Measurements from ENCODE around the gene ARHGEF4.
"Not testable (repeated sequence)": the region's sequence is repeated elsewhere in the genome, so short reads cannot be mapped to it uniquely, and the experiment has no call there.

ARHGEF4 gene

GRCh38 chr2:131055169-131056065, 218.7 kb downstream of the ARHGEF4 start:
- no peak for DNase-seq (ENCODE audit: low read depth)

GRCh38 chr2:131056204-131056931, 219.7 kb downstream of the ARHGEF4 start:
- DNase-seq (ENCODE audit: low read depth), result no peak

GRCh38 chr2:131056932-131057287, 220.2 kb downstream of the ARHGEF4 start:
- DNase-seq (ENCODE audit: low read depth), result no peak

GRCh38 chr2:131058214-131058843, 221.6 kb downstream of the ARHGEF4 start:
- DNase-seq (ENCODE audit: low read depth), result no peak

- DNase-seq (ENCODE audit: low read depth), result no peak
Observed at GRCh38 chr2:131058920-131059319, 222.2 kb downstream of the ARHGEF4 start.

- DNase-seq (ENCODE audit: low read depth), result no peak
Observed at GRCh38 chr2:131063501-131064283, 227.0 kb downstream of the ARHGEF4 start.

- no peak for DNase-seq (ENCODE audit: low read depth)
Observed at GRCh38 chr2:131064589-131065512, 228.1 kb downstream of the ARHGEF4 start.

GRCh38 chr2:131067465-131068125, 230.9 kb downstream of the ARHGEF4 start:
- no peak for DNase-seq (ENCODE audit: low read depth)

GRCh38 chr2:131068172-131068571, 231.5 kb downstream of the ARHGEF4 start:
- DNase-seq (ENCODE audit: low read depth), result not testable (repeated sequence)

- DNase-seq (ENCODE audit: low read depth), result not testable (repeated sequence)
Observed at GRCh38 chr2:131075578-131075977, 238.9 kb downstream of the ARHGEF4 start.

GRCh38 chr2:131076707-131077106, 240.0 kb downstream of the ARHGEF4 start:
- DNase-seq (ENCODE audit: low read depth), result no peak

GRCh38 chr2:131077182-131077846, 240.6 kb downstream of the ARHGEF4 start:
- DNase-seq (ENCODE audit: low read depth), result no peak

GRCh38 chr2:131077966-131078365, 241.3 kb downstream of the ARHGEF4 start:
- no peak for DNase-seq (ENCODE audit: low read depth)

- DNase-seq (ENCODE audit: low read depth), result not testable (repeated sequence)
Observed at GRCh38 chr2:131079931-131080330, 243.2 kb downstream of the ARHGEF4 start.

GRCh38 chr2:131081190-131081589, 244.5 kb downstream of the ARHGEF4 start:
- no peak for DNase-seq (ENCODE audit: low read depth)

- DNase-seq (ENCODE audit: low read depth), result no peak
Observed at GRCh38 chr2:131085646-131086045, 248.9 kb downstream of the ARHGEF4 start.

GRCh38 chr2:131092458-131093005, 255.8 kb downstream of the ARHGEF4 start:
- DNase-seq (ENCODE audit: low read depth), result no peak

GRCh38 chr2:131093006-131093695, 256.4 kb downstream of the ARHGEF4 start, which contains the start of gene FAM168B:
FAM168B (minus strand) TSS chr2:131093460; CDS start chr2:131082646, 10,814 bp downstream.
- DNase-seq (ENCODE audit: low read depth), result peak; percentile 67
